ENCODE measurements around the gene SYT3.

SYT3 gene, protein sequence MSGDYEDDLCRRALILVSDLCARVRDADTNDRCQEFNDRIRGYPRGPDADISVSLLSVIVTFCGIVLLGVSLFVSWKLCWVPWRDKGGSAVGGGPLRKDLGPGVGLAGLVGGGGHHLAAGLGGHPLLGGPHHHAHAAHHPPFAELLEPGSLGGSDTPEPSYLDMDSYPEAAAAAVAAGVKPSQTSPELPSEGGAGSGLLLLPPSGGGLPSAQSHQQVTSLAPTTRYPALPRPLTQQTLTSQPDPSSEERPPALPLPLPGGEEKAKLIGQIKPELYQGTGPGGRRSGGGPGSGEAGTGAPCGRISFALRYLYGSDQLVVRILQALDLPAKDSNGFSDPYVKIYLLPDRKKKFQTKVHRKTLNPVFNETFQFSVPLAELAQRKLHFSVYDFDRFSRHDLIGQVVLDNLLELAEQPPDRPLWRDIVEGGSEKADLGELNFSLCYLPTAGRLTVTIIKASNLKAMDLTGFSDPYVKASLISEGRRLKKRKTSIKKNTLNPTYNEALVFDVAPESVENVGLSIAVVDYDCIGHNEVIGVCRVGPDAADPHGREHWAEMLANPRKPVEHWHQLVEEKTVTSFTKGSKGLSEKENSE

DNA sequence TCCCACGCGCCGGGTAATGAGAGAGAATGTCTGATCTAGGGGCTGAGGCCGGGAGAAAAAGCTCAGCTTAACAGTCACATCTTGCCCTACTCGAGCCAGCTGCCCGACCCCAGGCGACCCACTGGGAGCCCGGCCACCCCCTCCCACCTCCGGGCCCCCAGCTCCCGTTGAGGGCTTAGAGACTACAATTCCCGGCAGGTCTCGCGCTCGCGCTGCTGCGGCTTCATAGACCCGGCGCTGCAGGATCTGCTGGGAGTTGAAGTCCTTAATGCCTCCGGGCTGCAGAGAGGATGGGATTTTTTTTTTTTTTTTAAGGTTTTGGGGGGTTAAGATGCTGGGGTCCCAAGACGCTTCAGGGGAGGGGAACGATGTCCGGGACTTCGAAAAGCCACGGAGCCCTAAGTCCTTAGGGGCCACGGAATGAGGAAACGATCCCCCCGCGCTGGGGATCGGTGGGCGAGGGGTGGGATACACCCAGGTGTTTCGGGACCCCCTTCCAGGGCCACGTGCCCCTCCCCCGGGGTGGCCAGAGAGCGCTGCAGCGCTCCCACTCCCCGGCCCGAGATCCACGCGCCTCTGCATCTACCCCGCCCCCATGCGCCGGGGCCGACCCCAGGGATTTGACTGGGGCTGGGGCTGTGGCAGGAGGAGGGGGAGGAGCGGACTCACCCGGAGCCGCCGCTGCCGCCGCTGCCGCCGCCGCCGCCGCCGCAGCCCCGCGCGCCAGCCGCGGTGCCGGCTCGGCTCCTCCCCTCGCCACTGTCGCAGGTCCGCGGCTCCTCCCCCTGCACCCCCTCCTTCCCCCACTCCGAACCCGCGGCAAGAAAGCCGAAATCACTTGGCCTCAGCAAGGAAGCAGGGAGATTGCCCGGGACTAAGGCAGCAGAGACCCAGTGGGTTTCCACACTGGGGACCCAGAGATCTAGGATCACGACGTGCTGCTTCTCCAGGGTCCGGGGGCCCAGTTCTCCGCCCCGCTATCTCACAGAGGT, at the start of gene SYT3:
Gene SYT3 (minus strand): TSS at position 761 of the 992 bp plus-strand sequence. CDS start 2,470 bp downstream, outside the sequence.
- peak; percentile 11 for DNase-seq

DNA sequence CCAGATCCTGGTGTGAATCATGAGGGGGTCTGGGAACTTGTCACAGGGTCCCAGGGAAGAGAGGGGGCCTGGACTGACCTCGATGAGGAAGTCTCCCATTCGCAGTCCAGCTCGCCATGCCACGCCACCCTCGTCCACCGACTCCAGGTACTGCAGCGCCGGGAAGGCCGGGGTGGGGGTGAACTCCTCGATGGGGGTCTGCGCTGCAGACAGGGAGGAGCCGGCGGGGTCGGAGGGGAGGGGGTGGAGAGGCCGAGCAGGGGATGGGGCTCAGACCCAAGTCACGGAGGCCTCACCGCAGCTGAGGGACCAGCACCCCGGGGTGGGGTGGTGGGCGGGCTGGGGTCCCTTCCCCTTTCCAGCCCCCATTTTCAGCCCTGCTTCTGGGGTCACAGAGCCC, 49.1 kb upstream of the SYT3 start:
- no peak for DNase-seq

DNA sequence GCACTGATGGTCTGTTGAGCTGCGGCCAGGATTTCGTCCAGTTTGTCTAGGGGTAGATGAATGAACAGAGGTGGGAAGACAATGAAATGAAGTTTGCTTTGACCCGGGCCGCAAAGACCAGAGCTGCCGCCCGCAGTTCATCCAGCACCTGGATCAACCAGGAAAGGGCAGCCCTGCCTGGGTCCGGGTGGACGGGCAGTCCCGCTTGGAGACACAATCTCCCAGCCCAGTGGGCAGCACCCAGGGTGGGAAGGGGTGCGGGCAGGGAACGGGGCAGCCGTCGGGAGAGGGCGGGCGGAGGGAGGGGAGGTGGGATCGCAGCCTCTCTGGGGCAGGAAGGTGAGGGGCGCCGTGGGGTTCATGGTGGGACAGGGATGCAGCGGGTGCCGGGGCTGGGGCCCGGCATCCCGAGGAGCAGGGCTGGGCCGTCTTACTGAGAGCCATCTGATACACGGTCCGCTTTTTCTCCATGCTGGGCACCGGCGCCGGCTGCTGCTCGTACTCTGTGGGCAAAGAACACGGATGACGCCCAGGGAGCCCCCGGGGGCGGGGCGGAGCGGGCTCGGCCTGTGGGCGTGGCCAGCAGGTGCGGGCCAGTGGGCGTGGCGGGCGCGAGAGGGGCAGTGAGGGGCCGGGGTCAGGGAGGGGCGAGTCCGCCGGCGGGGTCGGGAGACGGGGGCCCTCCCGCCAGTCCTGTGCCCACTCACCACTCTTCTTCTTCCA, 46.8 kb upstream of the SYT3 start:
- DNase-seq = no peak

DNA sequence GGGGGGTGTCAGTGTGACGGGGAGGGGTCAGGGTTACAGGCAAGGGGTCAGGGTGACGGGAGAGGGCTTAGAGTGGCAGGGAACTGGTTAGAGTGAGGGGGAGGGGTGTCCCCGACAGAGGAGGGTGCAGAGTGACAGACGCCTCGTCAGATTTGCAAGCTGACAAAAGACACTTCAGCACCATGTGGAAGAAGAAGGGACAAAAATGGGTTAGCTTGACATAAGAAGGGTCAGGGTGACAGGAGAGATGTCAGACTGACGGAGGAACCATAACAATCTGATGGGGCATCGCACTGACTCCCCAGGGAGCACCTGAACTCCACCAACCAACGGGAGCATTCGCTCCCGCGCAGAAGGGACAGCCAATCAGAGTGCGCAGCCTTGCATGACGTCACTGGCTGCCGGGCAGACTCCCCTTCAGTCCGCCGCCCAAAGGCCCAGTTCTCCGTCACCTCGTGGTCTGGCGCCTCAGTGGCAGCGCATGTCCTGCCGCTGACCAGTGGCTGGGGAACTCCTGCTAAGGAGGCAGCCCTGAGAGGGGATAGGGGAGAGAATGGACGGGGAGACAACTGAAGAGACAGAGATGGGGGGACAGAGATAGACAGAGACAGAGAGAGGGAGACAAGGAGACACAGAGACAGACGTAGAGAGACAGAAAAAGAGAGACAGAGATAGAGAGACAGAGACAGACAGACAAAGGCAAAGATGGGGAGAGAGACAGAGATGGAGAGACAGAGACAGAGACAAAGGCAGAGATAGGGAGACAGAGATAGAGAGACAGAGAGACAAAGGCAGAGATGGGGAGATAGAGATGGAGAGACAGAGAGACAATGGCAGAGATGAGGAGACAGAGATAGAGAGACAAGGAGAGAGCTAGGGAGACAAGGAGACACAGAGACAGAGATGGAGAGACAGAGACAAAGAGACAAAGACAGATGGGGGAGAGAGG, 39.8 kb upstream of the SYT3 start:
- peak; percentile 26 for DNase-seq

DNA sequence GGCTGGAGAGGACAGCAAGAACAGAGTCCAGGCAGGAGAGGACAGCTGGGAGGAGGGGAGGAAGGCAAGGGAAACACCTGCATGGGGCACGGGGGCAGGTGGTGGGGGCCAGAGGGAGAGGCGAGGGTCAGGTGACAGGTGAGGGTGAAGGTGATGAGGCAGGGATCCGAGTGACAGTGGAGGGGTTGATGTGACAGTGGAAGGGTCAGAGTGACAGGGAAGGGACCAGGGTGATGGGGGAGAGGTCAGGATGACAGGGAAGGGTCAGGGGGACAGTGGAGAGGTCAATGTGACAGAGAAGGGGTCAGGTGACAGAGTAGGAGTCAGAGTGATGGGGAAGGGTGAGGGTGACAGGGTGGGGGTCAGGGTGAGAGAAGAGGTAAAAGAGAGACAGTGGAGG, 38.6 kb upstream of the SYT3 start:
- DNase-seq = no peak

DNA sequence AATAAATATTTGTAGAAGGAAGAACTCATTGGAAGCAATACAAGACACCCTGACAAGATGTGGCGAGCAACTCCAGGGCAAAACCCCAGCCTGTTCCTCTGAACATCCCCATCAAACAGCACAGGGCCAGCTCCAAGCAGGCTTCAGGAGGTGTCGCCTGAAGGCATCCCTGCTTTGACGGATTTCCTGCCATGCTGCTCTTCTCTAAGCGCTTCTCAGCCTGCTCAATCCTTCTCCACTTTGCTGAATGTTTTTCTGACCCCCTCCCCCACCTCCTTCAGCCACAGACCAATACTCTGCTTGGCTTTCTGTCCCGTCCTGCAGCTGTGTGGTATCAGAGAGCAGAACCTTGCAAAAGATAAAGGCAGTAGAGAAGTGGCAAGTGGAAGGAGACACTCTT, 38.0 kb upstream of the SYT3 start:
- no peak for DNase-seq

DNA sequence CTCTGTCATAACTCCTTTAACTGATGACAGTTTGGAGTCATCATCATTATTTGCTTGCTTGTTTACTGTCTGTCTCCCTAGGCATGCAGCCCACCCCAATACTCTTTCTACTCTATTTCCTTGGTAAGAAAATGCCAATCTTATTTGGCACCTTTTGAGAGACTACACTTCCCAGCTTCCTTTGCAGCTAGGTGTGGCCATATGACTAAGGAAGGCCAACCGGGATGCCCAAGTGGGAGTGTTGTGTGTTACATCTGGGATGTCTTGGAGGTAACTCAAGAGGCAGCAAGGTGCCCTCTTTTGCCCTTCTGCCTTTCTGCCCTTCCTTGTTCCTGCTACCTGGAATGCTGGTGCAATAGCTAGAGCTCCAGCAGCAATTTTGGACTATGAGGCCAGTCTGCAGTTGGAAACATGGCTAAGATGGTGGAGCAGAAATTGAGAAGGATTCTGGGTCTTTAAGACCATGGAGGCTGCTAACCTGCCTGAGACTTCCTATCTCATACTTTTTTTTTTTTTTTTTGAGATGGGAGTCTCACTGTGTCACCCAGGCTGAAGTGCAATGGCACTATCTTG, 37.0 kb upstream of the SYT3 start:
- no peak for DNase-seq

DNA sequence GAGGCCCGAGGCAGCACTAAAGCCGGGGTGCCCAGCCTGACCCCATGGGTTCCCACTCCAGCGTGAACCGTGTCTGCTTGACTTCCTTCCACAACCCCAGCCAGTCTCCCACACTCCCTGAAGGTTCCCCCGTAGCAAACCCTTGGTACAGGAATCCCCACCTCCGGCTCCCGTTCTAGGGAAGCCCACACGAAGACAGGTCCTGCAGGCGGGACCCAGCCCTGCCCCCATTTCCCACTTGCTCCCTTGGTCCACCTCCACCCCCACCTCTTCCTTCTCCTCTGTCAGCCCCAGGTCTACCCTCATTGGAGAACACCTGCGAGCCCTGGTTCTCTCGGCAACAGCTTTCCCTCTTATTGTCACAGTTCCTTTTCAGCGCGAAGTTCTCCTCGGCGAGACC, 33.4 kb upstream of the SYT3 start:
- DNase-seq = no peak

DNA sequence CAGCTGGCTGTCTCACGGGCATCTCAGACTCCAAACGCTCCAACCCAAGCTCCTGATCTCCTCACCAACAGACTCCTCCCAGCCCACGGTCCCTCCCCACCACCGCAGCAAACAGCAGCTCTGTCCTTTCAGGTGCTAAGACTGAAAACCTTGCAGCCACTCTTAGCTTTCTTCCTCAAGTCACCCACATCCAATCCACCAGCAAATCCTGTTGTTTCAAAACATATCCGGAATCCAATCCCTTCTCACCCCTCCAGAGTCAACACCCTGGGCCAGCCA, 30.4 kb upstream of the SYT3 start:
- DNase-seq = no peak

DNA sequence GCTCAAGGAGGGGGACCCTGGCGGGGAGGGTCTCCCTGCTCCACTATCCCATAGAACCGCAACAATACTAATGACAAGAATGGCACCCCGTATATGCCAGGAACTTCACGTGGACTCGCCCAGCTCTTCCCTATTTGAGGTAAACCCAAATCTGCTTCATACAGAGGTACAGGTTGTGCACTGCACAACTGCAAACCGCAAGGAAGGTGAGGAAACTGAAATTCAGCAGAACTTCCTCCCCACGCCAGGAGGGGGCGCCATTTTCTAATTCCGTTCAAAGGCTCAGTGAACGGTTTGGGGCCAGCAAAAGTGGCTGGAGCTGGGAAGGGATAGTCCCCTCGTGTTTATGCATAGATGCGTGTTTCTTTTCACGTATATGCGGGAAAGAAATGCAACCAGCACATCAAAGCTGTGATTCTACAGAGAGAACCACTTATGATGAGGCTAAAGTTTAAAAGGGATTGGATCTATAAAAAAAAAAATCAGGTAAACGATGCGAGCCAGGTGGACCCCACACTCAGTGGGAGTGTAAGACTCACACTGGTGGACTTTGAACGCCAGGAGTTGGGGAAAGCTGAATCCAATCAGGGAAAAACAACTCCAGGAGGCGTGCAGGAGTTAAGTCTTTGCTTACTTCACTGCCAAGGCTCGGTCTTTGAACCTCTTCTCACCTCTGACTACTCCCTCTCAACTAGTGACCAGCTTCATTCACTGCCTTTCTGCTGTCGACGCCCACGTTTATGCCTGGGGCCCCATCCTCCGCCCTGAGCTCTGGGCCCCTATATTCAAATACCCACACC, 29.8 kb upstream of the SYT3 start:
- no peak for DNase-seq

DNA sequence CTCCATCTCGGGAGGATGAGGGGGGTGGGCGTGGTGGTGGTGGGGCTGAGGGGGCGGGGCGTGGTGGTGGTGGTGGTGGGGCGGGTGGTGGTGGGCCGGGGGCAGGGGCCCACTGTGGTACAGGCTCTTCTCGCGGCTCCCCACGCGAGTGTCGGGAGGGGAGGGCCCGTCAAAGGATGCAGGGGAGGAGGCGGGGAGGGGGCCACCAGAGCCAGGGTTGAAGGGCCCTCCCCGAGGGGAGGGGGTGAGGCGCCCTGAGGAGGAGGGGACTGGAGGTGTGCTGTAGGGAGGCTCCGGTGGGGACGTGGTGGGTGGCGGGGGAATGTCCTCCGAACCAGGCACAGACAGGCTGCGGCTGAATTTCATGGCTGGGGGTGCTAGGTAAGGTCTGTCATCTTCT, 29.2 kb upstream of the SYT3 start:
- DNase-seq = no peak

DNA sequence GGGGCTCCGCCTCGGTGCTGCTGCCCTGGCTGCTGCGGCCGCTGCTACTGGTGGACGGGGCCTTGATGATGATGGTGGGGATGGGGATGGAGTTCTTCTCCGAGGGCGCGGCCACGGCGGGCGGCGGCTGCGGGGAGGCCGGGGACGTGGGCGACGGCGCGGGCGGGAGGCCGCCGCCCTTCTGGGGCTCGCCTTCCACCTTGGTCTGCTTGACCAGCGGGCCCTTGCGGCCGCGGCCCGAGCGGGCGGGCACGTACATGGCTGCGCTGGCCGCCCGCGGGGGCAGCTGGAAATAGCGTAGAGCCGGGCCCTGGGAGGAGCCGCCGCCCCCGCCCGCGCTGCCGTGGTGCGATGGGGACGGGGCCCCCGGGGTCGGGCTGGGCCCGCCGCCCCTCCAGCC, 28.7 kb upstream of the SYT3 start:
- DNase-seq = no peak

DNA sequence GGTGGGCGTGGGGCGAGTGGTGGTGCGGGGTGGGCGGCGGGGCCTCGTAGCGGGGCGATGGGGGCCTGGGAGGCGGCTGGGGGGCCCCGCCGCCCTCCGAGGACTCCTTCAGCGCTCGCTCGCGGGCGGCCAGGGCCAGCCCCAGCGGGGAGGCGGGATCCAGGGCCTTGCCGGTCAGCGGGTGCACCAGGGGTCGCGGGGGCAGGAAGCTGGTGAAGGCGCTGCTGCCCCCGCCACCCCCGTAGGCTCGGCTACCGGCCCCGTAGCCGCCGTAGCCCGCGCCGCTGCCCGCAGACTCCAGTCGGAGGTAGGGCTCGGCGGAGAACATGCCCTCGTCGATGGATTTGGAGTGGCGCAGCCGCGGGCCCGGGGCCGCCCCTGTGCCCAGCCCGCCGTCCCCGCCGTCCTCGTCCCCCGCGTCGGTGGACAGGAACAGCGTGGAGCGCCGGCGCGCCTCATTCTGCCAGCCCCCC, 28.1 kb upstream of the SYT3 start:
- no peak for DNase-seq

DNA sequence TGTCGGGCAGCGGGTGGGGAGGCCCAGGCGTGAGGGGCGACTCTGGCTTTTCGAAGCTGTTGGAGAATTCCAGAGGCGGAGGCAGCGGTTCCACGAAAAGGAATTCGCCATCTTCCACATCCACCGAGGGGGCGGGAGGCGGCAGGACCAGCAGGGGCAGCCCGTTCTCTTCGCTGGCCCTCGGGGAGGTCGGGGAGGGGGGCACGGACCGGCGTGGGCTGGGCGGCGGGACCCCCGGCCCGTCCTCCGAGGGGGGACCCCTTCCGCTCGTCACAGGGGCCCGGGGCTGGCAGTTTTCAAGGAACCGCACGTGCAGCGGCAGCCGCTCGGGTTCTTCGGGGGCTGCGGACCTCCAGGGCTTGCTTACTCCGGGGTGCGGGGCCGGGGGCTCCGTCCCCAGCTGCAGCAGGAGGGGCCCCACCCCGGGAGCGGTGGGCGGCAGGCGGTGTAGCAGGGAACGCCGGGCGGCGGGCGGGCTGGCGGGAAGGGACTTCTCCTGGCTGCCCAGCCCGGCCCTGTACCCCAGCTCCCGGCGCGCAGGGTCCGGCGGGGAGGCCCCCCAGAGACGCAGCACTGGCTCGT, 27.6 kb upstream of the SYT3 start:
- no peak for DNase-seq

DNA sequence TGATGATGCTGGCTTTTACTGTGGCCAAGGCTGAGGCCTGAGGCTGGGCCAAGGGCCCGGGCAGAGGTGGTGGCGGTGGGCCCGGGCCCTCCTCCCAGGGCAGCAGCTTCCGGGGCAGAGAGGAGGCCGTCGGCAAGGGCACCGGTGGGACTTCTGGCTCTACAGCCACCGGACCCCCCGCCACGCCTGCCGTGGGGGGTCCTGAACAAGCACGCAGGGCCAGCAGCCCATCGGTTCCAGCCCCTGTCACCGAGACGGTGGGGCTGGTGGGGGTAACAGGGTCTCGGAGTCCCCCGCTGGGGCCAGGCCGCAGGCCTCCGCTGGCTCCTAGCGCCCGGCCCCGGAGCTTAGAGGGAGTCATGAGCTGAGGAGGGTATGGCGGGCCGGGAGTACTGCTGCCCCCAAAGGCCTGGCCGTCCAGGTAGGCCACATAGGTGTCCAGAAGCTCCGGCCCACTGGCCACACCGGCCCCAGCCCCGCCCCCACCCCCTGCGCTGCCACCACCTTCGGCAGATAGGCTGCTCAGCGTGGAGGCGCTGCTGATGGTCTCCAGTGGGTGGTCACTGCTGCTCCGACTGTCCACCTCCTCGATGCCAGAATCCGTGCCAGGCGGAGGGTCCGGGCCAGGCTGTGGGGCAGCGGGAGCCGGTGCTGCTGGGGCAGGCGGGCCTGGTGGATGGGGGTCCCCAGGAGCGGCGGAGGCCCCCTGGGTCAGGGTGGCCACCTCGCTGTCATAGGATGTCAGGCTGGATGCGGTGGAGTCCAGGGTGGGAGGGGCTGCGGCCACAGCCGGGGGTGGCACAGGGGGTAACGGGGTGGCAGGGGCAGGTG, 26.9 kb upstream of the SYT3 start:
- DNase-seq = no peak

DNA sequence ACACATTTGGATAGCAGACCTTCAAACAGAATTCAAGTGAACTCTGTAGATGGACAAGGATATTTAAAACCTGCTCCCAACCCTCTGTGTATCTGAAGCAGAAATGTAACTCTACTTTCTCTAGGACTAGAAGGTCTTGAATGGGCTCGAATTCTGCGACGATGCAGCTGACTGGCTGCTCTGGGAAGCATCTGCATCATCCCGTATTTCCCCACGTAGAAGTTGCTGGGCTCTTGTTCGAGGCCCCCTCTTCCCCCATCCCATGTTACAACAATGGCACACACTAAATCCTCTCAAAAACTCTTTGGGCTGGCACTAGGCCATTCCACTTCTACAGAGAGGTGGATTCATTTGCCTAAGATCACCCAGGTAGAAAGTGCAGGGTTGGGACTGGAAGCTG, 24.5 kb upstream of the SYT3 start:
- DNase-seq = no peak

DNA sequence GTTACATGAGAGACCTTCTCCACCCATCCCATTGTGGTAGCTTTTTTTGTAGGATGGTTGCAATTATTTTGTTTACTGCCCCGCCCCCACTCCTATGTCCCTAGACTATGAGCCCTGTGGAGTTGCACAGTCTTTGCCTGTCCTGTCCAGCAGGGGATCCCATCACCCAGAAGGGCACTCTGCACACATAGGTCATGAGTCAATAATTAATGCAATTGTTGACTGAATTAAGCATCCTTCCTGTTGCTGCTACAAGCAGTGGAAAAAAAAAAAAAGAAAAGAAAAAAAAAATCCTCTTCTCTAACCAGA, 23.8 kb upstream of the SYT3 start:
- DNase-seq = no peak

DNA sequence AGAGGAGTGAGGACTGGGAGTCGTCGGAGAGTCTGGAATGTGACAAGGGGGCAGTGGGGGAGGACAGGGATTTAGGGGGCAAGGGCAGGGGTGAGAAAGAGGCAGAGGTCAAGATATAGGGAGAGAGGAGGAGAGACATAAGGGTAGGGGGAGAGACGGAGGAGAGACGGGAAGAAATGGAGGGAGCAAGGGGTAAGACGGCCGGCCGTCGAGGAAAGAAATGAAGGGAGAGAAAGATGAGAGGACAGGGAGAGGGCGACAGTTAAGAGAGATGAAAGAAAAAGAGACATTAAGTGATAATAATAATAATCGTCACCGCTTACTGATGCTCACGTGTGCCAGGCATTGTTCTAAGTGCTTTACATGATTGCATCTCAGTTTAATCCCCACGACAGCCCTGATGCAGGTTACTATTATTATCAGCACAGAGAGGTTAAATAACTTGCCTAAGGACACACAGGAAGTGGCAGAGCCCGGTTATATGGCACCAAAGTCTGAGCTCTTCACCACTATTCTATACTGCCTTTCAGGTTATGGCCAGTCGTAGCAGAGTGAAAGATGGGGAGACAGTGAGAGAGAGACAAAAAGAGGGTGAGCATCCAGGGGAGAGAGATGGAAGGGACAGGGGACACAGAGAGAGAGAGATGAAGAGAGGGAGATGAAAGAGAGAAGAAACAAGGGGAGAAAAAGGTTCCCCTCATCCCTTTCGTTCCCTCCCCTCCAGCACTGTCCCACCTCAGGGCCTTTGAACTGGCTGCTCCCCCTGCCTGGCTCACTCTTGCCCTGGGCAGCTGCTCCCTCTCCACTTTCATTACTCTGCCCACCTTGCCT, 23.2 kb upstream of the SYT3 start:
- no peak for DNase-seq

Measured in NCI-H146 (cell line).